ENCODE measurements around the gene CRYBA2. TPM values are rescaled to one million over a fixed set of nuclear protein-coding genes. Genes with fewer than 3 reads are reported as not detected.
A peak's percentile ranks its signal among the peaks of the same experiment; 100 is the strongest.

CRYBA2 gene
- total and polyA plus RNA-seq, 2 of the 8 experiments (the other 6 are each of a cell fraction or from before 2014, with no cell fraction given) = not detected

DNA sequence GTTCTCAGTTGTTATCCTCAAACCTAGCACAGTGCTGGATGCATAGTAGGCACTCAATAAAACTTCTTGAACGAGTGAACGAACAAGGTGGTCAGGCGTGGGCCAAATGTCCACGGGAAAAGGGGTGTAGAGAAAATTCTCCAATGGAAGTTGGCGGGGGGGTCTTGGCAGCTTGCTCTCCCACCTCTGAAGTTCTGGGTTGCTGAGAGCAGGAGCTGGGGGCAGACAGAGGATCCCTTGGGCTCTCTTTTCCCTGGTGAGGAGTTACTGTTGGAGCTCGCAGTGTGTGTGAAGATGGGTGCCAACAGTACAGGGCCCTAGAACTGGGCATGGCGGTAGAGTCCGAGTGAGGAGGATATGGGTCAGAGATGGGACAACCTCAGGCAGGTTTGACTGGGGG is 2.3 kb upstream of the CRYBA2 start:
- Histone ChIP-seq H2BK20ac (ENCODE audit: low read length) (0 out of 2 replicates have a peak overlapping the region, but pooled peaks have one; percentile 48), H3K4me1 (replicated peaks in 1 of 4; ENCODE audit: control insufficient read depth in 3 of 4, insufficient read depth in 4 of 4, low read length in 3 of 4) (peaks cover 0 to 38% (median 22%) of the 10 kb centered on the region in 4 experiments; a peak in 6 of 7 replicates), H3K79me1 (ENCODE audit: low read depth, low read length) (no peaks in the 10 kb centered on the region), H4K8ac (ENCODE audit: extremely low read depth, insufficient read depth, low read length) (no peak overlapping the region), H3K9me3 (ENCODE audit: insufficient read depth in 2 of 2, low read depth in 1 of 2, low read length in 1 of 2) (no peaks in the 10 kb centered on the region), H3K56ac (replicated peaks; ENCODE audit: insufficient read length, low read depth, low read length) (no peak overlapping the region), H3K9ac (replicated peaks in 1 of 4; ENCODE audit: extremely low read depth in 1 of 4, low read depth in 3 of 4, low read length in 3 of 4) (no peak overlapping the region), H3K23ac (ENCODE audit: insufficient read length) (no peak overlapping the region), H4K91ac (replicated peaks; ENCODE audit: insufficient read length, low read length) (no peak overlapping the region), H3K79me2 (ENCODE audit: control insufficient read depth in 1 of 2, insufficient read depth in 2 of 2, low read length in 2 of 2) (no peaks in the 10 kb centered on the region), H3K4me3 (ENCODE audit: extremely low read depth in 1 of 4, insufficient read depth in 2 of 4, low read depth in 3 of 4, low read length in 4 of 4) (no peak overlapping the region), H3K36me3 (ENCODE audit: control insufficient read depth in 2 of 4, insufficient read depth in 4 of 4, low read length in 3 of 4) (peaks cover 0 to 6% (median 0%) of the 10 kb centered on the region in 4 experiments; a peak in 1 of 8 replicates), H3K27me3 (replicated peaks in 1 of 4; ENCODE audit: control insufficient read depth in 3 of 4, extremely low read depth in 1 of 4, insufficient read depth in 3 of 4, low read length in 3 of 4) (peaks cover 98 to 100% (median 99%) of the 10 kb centered on the region in 4 experiments), H3K4me2 (ENCODE audit: insufficient read depth in 1 of 2, low read depth in 2 of 2, low read length in 2 of 2) (no peak overlapping the region; a peak in 1 of 4 replicates), H2AFZ (ENCODE audit: low read length) (no peak overlapping the region), H2BK120ac (replicated peaks; ENCODE audit: low read depth, low read length) (no peak overlapping the region), H2BK12ac (ENCODE audit: low read depth, low read length) (no peak overlapping the region), H3K4ac (replicated peaks; ENCODE audit: insufficient read length, low read depth, low read length) (no peak overlapping the region), H4K5ac (ENCODE audit: insufficient read length, low read depth, low read length) (no peak overlapping the region), H2BK5ac (ENCODE audit: low read depth, low read length) (no peak overlapping the region), H3K18ac (ENCODE audit: extremely low read depth, low read length) (no peak overlapping the region), H3K23me2 (ENCODE audit: low read depth, low read length) (peaks cover 2% of the 10 kb centered on the region; the same call in 1 of the 2 replicates), H2BK15ac (ENCODE audit: low read length) (0 out of 2 replicates have a peak overlapping the region, but pooled peaks have one; percentile 72), H3K27ac (ENCODE audit: low read depth, low read length) (no peak overlapping the region), H2AK5ac (ENCODE audit: low read depth, low read length) (no peak overlapping the region; the same call in 1 of the 2 replicates), H4K20me1 (replicated peaks in 1 of 2; ENCODE audit: control insufficient read depth in 1 of 2, insufficient read depth in 2 of 2, low read length in 2 of 2) (peaks cover 29 to 32% of the 10 kb centered on the region in 2 experiments), H3K14ac (ENCODE audit: insufficient read length) (no peak overlapping the region)
- 31% methylated on average over 8 of the region's 8 CpGs; no CpG with 5 or more reads in 1 of the 2 experiments for WGBS, 2 experiments (ENCODE audit: extremely low coverage in 1 of 2, insufficient coverage in 1 of 2, insufficient read length in 1 of 2, insufficient replicate concordance in 2 of 2, low coverage in 1 of 2, low lambda C conversion rate in 2 of 2, missing lambda C conversion rate in 1 of 2)
- DNase-seq (ENCODE audit: low read depth in 1 of 2, low spot score in 2 of 2) (no peak), FAIRE-seq (no peak)
- ChIA-PET CTCF (ENCODE audit: partially characterized antibody) (interaction anchor here (0.6 to 19.5 kb wide), 37 partner anchors 8 to 305 kb away, joined by 3 to 284 read pairs (median 5); partner anchors contain the start of gene FEV), POLR2A (ENCODE audit: partially characterized antibody) (interaction anchor here (1.1 to 1.5 kb wide), 2 partner anchors 15 to 119 kb away, joined by 3 to 4 read pairs; no protein-coding TSS in a partner anchor)
- TF ChIP-seq EZH2 (IDR thresholded peaks at IDR 0.05; ENCODE audit: low read depth, low read length, severe bottlenecking) (peak; percentile 68), POU5F1 (IDR thresholded peaks at IDR 0.05; ENCODE audit: low read depth, low read length) (no peak)
